ENCODE data around the gene SMLR1. TPM values are rescaled to one million over a fixed set of nuclear protein-coding genes. Genes with fewer than 3 reads are reported as not detected.

SMLR1 gene
- total RNA-seq, 1 donor: not detected

GRCh38 chr6:130836055-130836640 lies 8.9 kb downstream of the SMLR1 start:
- no peak for DNase-seq (ENCODE audit: insufficient read length, low spot score, missing footprints)

GRCh38 chr6:130837067-130837466 lies 9.9 kb downstream of the SMLR1 start:
- H3K79me2 ChIP-seq (ENCODE audit: insufficient read depth, low read length): no peaks in the 10 kb centered on the region
- H3K4me3 ChIP-seq (ENCODE audit: insufficient read depth, low read length): no peak overlapping the region
- H3K27me3 ChIP-seq (ENCODE audit: insufficient read depth, low read length): no peaks in the 10 kb centered on the region
- no peaks in the 10 kb centered on the region for H4K20me1 ChIP-seq (ENCODE audit: insufficient read depth, low read length)
- H3K4me1 ChIP-seq (ENCODE audit: insufficient read depth, low read length): peaks cover 9% of the 10 kb centered on the region
- DNase-seq (ENCODE audit: insufficient read length, low spot score, missing footprints): no peak
- H3K4me2 ChIP-seq (ENCODE audit: insufficient read depth, low read length): no peak overlapping the region
- H3K36me3 ChIP-seq (ENCODE audit: insufficient read depth, low read length): no peaks in the 10 kb centered on the region
- H3K9me3 ChIP-seq (ENCODE audit: low read depth, low read length): no peaks in the 10 kb centered on the region
- no peak overlapping the region for H3K27ac ChIP-seq (ENCODE audit: low read depth, low read length)
- no peak for TF ChIP-seq CTCF (IDR thresholded peaks at IDR 0.05; ENCODE audit: extremely low read depth, low read depth, low read length)
- H2AFZ ChIP-seq (ENCODE audit: low read length): no peak overlapping the region

More at GRCh38 chr6:130836055-130836640, 8.9 kb downstream of the SMLR1 start:
- no peak overlapping the region for H3K4me2 ChIP-seq (ENCODE audit: insufficient read depth, low read length)
- no peaks in the 10 kb centered on the region for H4K20me1 ChIP-seq (ENCODE audit: insufficient read depth, low read length)
- H3K79me2 ChIP-seq (ENCODE audit: insufficient read depth, low read length): no peaks in the 10 kb centered on the region
- no peak overlapping the region for H3K27ac ChIP-seq (ENCODE audit: low read depth, low read length)
- H3K4me1 ChIP-seq (ENCODE audit: insufficient read depth, low read length): peaks cover 3% of the 10 kb centered on the region
- no peaks in the 10 kb centered on the region for H3K36me3 ChIP-seq (ENCODE audit: insufficient read depth, low read length)
- no peak overlapping the region for H2AFZ ChIP-seq (ENCODE audit: low read length)
- no peaks in the 10 kb centered on the region for H3K9me3 ChIP-seq (ENCODE audit: low read depth, low read length)
- TF ChIP-seq CTCF (IDR thresholded peaks at IDR 0.05; ENCODE audit: extremely low read depth, low read depth, low read length): no peak
- no peak overlapping the region for H3K4me3 ChIP-seq (ENCODE audit: insufficient read depth, low read length)
- no peaks in the 10 kb centered on the region for H3K27me3 ChIP-seq (ENCODE audit: insufficient read depth, low read length)

GRCh38 chr6:130838250-130838860 lies 11.1 kb downstream of the SMLR1 start:
- Histone ChIP-seq H2AFZ (ENCODE audit: low read length) (no peak overlapping the region), H4K20me1 (ENCODE audit: insufficient read depth, low read length) (no peaks in the 10 kb centered on the region), H3K27ac (ENCODE audit: low read depth, low read length) (no peak overlapping the region), H3K27me3 (ENCODE audit: insufficient read depth, low read length) (no peaks in the 10 kb centered on the region), H3K79me2 (ENCODE audit: insufficient read depth, low read length) (no peaks in the 10 kb centered on the region), H3K9me3 (ENCODE audit: low read depth, low read length) (no peaks in the 10 kb centered on the region), H3K36me3 (ENCODE audit: insufficient read depth, low read length) (no peaks in the 10 kb centered on the region), H3K4me3 (ENCODE audit: insufficient read depth, low read length) (no peak overlapping the region), H3K4me2 (ENCODE audit: insufficient read depth, low read length) (no peak overlapping the region), H3K4me1 (ENCODE audit: insufficient read depth, low read length) (peaks cover 9% of the 10 kb centered on the region)
- no peak for DNase-seq (ENCODE audit: insufficient read length, low spot score, missing footprints)
- no peak for TF ChIP-seq CTCF (IDR thresholded peaks at IDR 0.05; ENCODE audit: extremely low read depth, low read depth, low read length)

GRCh38 chr6:130838951-130839350 lies 11.7 kb downstream of the SMLR1 start:
- H2AFZ ChIP-seq (ENCODE audit: low read length): no peak overlapping the region
- no peak overlapping the region for H3K4me3 ChIP-seq (ENCODE audit: insufficient read depth, low read length)
- no peaks in the 10 kb centered on the region for H3K9me3 ChIP-seq (ENCODE audit: low read depth, low read length)
- DNase-seq (ENCODE audit: insufficient read length, low spot score, missing footprints): no peak
- H3K27me3 ChIP-seq (ENCODE audit: insufficient read depth, low read length): no peaks in the 10 kb centered on the region
- no peak overlapping the region for H3K27ac ChIP-seq (ENCODE audit: low read depth, low read length)
- TF ChIP-seq CTCF (IDR thresholded peaks at IDR 0.05; ENCODE audit: extremely low read depth, low read depth, low read length): no peak
- no peaks in the 10 kb centered on the region for H4K20me1 ChIP-seq (ENCODE audit: insufficient read depth, low read length)
- H3K4me2 ChIP-seq (ENCODE audit: insufficient read depth, low read length): no peak overlapping the region
- peaks cover 9% of the 10 kb centered on the region for H3K4me1 ChIP-seq (ENCODE audit: insufficient read depth, low read length)
- H3K36me3 ChIP-seq (ENCODE audit: insufficient read depth, low read length): no peaks in the 10 kb centered on the region
- no peaks in the 10 kb centered on the region for H3K79me2 ChIP-seq (ENCODE audit: insufficient read depth, low read length)
